ENCODE results near the gene MUCL3.
A peak's percentile ranks its signal among the peaks of the same experiment; 100 is the strongest.

The MUCL3 gene

GRCh38 chr6:30913721-30914075, 27.1 kb upstream of the MUCL3 start:
- DNase-seq (ENCODE audit: low read depth), result no peak

GRCh38 chr6:30914076-30914853, 26.5 kb upstream of the MUCL3 start, which contains the start of gene VARS2:
VARS2 (plus strand) TSS chr6:30914238; CDS start chr6:30914837, 599 bp downstream.
- peak; percentile 49 for DNase-seq (ENCODE audit: low read depth)
- TF ChIP-seq CTCF (IDR thresholded peaks at IDR 0.05; ENCODE audit: low read depth, low read length, missing control alignments), result peak; percentile 16
- peak within 1 kb of the TSS; percentile 78 for H3K4me3 ChIP-seq (ENCODE audit: low read depth, low read length)

More at GRCh38 chr6:30913721-30914075, 27.1 kb upstream of the MUCL3 start:
- H3K4me3 ChIP-seq (ENCODE audit: low read depth, low read length), result peak overlapping the region; percentile 78
- no peak for TF ChIP-seq CTCF (IDR thresholded peaks at IDR 0.05; ENCODE audit: low read depth, low read length, missing control alignments)

GRCh38 chr6:30914854-30915590, 25.8 kb upstream of the MUCL3 start:
- no peak for DNase-seq (ENCODE audit: low read depth)
- no peak for TF ChIP-seq CTCF (IDR thresholded peaks at IDR 0.05; ENCODE audit: low read depth, low read length, missing control alignments)
- peak overlapping the region; percentile 78 for H3K4me3 ChIP-seq (ENCODE audit: low read depth, low read length)

- no peak overlapping the region for H3K4me3 ChIP-seq (ENCODE audit: low read depth, low read length)
- peak; percentile 21 for DNase-seq (ENCODE audit: low read depth)
Measured at GRCh38 chr6:30915591-30915946, 25.2 kb upstream of the MUCL3 start.

GRCh38 chr6:30917041-30917440, 23.7 kb upstream of the MUCL3 start:
- H3K4me3 ChIP-seq (ENCODE audit: low read depth, low read length), result no peak overlapping the region
- TF ChIP-seq CTCF (IDR thresholded peaks at IDR 0.05; ENCODE audit: low read depth, low read length, missing control alignments), result no peak
- DNase-seq (ENCODE audit: low read depth), result no peak

More at GRCh38 chr6:30915591-30915946, 25.2 kb upstream of the MUCL3 start:
- peak; percentile 59 for TF ChIP-seq CTCF (IDR thresholded peaks at IDR 0.05; ENCODE audit: low read depth, low read length, missing control alignments)

GRCh38 chr6:30917487-30917886, 23.3 kb upstream of the MUCL3 start:
- H3K4me3 ChIP-seq (ENCODE audit: low read depth, low read length), result no peak overlapping the region
- TF ChIP-seq CTCF (IDR thresholded peaks at IDR 0.05; ENCODE audit: low read depth, low read length, missing control alignments), result no peak
- no peak for DNase-seq (ENCODE audit: low read depth)

All from GM12864 (cell line).